HepG2 (cell line): ENCODE results near the gene GNAI2. TPM values are rescaled to one million over a fixed set of nuclear protein-coding genes. Genes with fewer than 3 reads are reported as not detected.

ENCODE experiments used
- ARNT ChIP-seq: fragments of 450-650 bp; IDR thresholded peaks from 2 replicates; pipeline ENCODE4 v1.6.1; 2017
- ARNTL ChIP-seq: sonication (generic); formaldehyde crosslinking; IDR thresholded peaks from 2 replicates; pipeline ENCODE4 v1.4.0; 2020; ENCODE audit warnings: mild to moderate bottlenecking, missing genetic modification reagents
- ATF7-NPFF ChIP-seq: sonication (generic); formaldehyde crosslinking; IDR thresholded peaks from 2 replicates; pipeline ENCODE4 v1.8.1; 2023; ENCODE audit warnings: mild to moderate bottlenecking, low read depth, missing genetic modification reagents, moderate library complexity
- BORCS8-MEF2B ChIP-seq: sonication (generic); formaldehyde crosslinking; IDR thresholded peaks from 2 replicates; pipeline ENCODE4 v1.8.0; 2022; ENCODE audit warnings: mild to moderate bottlenecking, missing genetic modification reagents
- CREB1 ChIP-seq, 2 experiments: fragments of 450-650 bp in 1 of 2; IDR thresholded peaks; 2 replicates each; pipeline ENCODE4 v1.6.1; 2016 to 2017; ENCODE audit warnings: control low read depth in 1 of 2, mild to moderate bottlenecking in 1 of 2, missing compliant biosample characterization in 1 of 2, missing genetic modification characterization in 1 of 2
- GLMP ChIP-seq: sonication (generic); formaldehyde crosslinking; IDR thresholded peaks from 2 replicates; pipeline ENCODE4 v1.9.0; 2021; ENCODE audit warnings: missing genetic modification reagents, mild to moderate bottlenecking, borderline replicate concordance
- HES4 ChIP-seq: sonication (generic); formaldehyde crosslinking; IDR thresholded peaks from 2 replicates; pipeline ENCODE4 v1.9.0; 2021; ENCODE audit warnings: mild to moderate bottlenecking, missing genetic modification reagents, borderline replicate concordance
- KLF9 ChIP-seq: IDR thresholded peaks from 2 replicates; pipeline ENCODE4 v1.6.1; 2016; ENCODE audit warnings: low read depth
- MED13 ChIP-seq: sonication (generic); formaldehyde crosslinking; IDR thresholded peaks from 2 replicates; pipeline ENCODE4 v1.5.0; 2020; ENCODE audit warnings: missing genetic modification reagents
- NAIF1 ChIP-seq: sonication (generic); formaldehyde crosslinking; IDR thresholded peaks from 2 replicates; pipeline ENCODE4 v1.5.0; 2020; ENCODE audit warnings: mild to moderate bottlenecking, missing genetic modification reagents, borderline replicate concordance
- PBX3 ChIP-seq: sonication (generic); formaldehyde crosslinking; IDR thresholded peaks from 2 replicates; pipeline ENCODE4 v1.8.1; 2023; ENCODE audit warnings: missing genetic modification reagents, inconsistent platforms, borderline replicate concordance
- RAD21 ChIP-seq: fragments of 450-650 bp; formaldehyde crosslinking; IDR thresholded peaks from 2 replicates; pipeline ENCODE4 v1.5.0; 2020; ENCODE audit warnings: mild to moderate bottlenecking
- SCMH1 ChIP-seq: sonication (generic); formaldehyde crosslinking; IDR thresholded peaks from 2 replicates; pipeline ENCODE4 v1.9.0; 2021; ENCODE audit warnings: missing genetic modification reagents, mild to moderate bottlenecking, borderline replicate concordance
- SRSF9 ChIP-seq: fragments of 200-400 bp; formaldehyde crosslinking; IDR thresholded peaks from 2 replicates; pipeline ENCODE4 v1.6.1; 2018; ENCODE audit warnings: borderline replicate concordance, mild to moderate bottlenecking, low read depth, low read length; ENCODE audit not compliant: insufficient read depth, poor library complexity, severe bottlenecking
- THAP7 ChIP-seq: sonication (generic); formaldehyde crosslinking; IDR thresholded peaks from 2 replicates; pipeline ENCODE4 v1.8.1; 2023; ENCODE audit warnings: mild to moderate bottlenecking, missing genetic modification reagents
- TSC22D2 ChIP-seq: sonication (generic); formaldehyde crosslinking; IDR thresholded peaks from 2 replicates; pipeline ENCODE4 v1.5.1; 2020; ENCODE audit warnings: missing genetic modification reagents, mild to moderate bottlenecking, borderline replicate concordance
- UBTF ChIP-seq: sonication (generic); formaldehyde crosslinking; IDR thresholded peaks from 2 replicates; pipeline ENCODE4 v1.4.0; 2020; ENCODE audit warnings: mild to moderate bottlenecking, missing genetic modification reagents
- ZBTB42 ChIP-seq: sonication (generic); formaldehyde crosslinking; IDR thresholded peaks from 2 replicates; pipeline ENCODE4 v1.5.0; 2020; ENCODE audit warnings: mild to moderate bottlenecking, missing genetic modification reagents
- ZNF12 ChIP-seq: sonication (generic); formaldehyde crosslinking; IDR thresholded peaks from 2 replicates; pipeline ENCODE4 v1.5.0; 2020; ENCODE audit warnings: missing genetic modification reagents
- ZNF3 ChIP-seq: IDR thresholded peaks from 2 replicates; pipeline ENCODE4 v1.7.0; 2017; ENCODE audit warnings: inconsistent platforms
- ZNF367 ChIP-seq: sonication (generic); formaldehyde crosslinking; IDR thresholded peaks from 2 replicates; pipeline ENCODE4 v1.4.0; 2020; ENCODE audit warnings: missing genetic modification reagents, borderline replicate concordance
- ZNF451 ChIP-seq: sonication (generic); formaldehyde crosslinking; IDR thresholded peaks from 2 replicates; pipeline ENCODE4 v1.5.0; 2020; ENCODE audit warnings: mild to moderate bottlenecking, missing genetic modification reagents
- ZNF598 ChIP-seq: sonication (generic); formaldehyde crosslinking; IDR thresholded peaks from 2 replicates; pipeline ENCODE4 v1.5.1; 2020; ENCODE audit warnings: mild to moderate bottlenecking, missing genetic modification reagents, borderline replicate concordance
- ZNF614 ChIP-seq: IDR thresholded peaks from 2 replicates; pipeline ENCODE4 v1.6.1; 2018; ENCODE audit warnings: missing biosample characterization, missing genetic modification reagents, inconsistent platforms, borderline replicate concordance
- ZNF660 ChIP-seq: sonication (generic); formaldehyde crosslinking; IDR thresholded peaks from 2 replicates; pipeline ENCODE4 v1.5.1; 2020; ENCODE audit warnings: mild to moderate bottlenecking, low read depth, missing genetic modification reagents, borderline replicate concordance
- polyA plus RNA-seq, 8 experiments: library from polyadenylated mRNA; depleted of rRNA in 3 of 8; stranded (reverse) in 7 of 8; unstranded in 1 of 8; fragments of >200 nt; fragmentation: Illumina TruSeq in 4 of 8; extraction: Trizol in 4 of 8; gene quantifications; 2 replicates each; pipeline versions ENCODE4 v1.2.1 to v1.2.3, GENCODE V29; 2011 to 2016; ENCODE audit warnings: low read depth in 4 of 8, missing spikeins in 1 of 8, mixed read lengths in 1 of 8; ENCODE audit not compliant: insufficient read depth in 1 of 8
- total RNA-seq, 5 experiments: library from RNA; depleted of rRNA; stranded (reverse); fragments of >200 nt; fragmentation: Illumina TruSeq; extraction: Trizol; gene quantifications; 2 replicates each; pipeline ENCODE4 v1.2.3, GENCODE V29; 2016; ENCODE audit warnings: low read depth in 1 of 5

GNAI2 gene
- total and polyA plus RNA-seq, 2 of the 13 experiments (the other 11 are each of a cell fraction or from before 2014, with no cell fraction given): 51.1 to 66.2 TPM

- TF ChIP-seq ATF7-NPFF (0 out of 2 replicates have a peak, but pooled peaks have one; percentile 71), ARNTL (CRISPR knock-in tag) (no peak), CREB1 (IDR thresholded peaks at IDR 0.05) (no peak), CREB1 (CRISPR knock-in tag; IDR thresholded peaks at IDR 0.05) (no peak), THAP7 (no peak), ZNF598 (CRISPR knock-in tag) (no peak; the same call in 1 of the 2 replicates), KLF9 (CRISPR knock-in tag) (no peak), ZNF12 (CRISPR knock-in tag) (no peak), UBTF (no peak), BORCS8-MEF2B (CRISPR knock-in tag) (no peak), ZNF660 (CRISPR knock-in tag) (no peak), ZBTB42 (CRISPR knock-in tag) (no peak; the same call in 1 of the 2 replicates), SCMH1 (CRISPR knock-in tag) (no peak), ARNT (no peak), ZNF614 (no peak), ZNF3 (CRISPR knock-in tag) (no peak), RAD21 (CRISPR knock-in tag) (no peak), ZNF451 (no peak), SRSF9 (no peak), MED13 (no peak), HES4 (CRISPR knock-in tag) (no peak), GLMP (CRISPR knock-in tag) (no peak), NAIF1 (CRISPR knock-in tag) (no peak), TSC22D2 (no peak), ZNF367 (no peak), PBX3 (no peak)
Measured at GRCh38 chr3:50302095-50303012, 66.3 kb downstream of the GNAI2 start (continued).
